HG02610 (cell line): ENCODE results near the gene KCND3.

Source experiments
- ATAC-seq: cut with Tn5 transposase; IDR thresholded peaks from one replicate; pipeline ENCODE4 v1.9.1; 2021; ENCODE audit warnings: mild to moderate bottlenecking, moderate library complexity; ENCODE audit not compliant: unreplicated experiment

Gene KCND3

DNA sequence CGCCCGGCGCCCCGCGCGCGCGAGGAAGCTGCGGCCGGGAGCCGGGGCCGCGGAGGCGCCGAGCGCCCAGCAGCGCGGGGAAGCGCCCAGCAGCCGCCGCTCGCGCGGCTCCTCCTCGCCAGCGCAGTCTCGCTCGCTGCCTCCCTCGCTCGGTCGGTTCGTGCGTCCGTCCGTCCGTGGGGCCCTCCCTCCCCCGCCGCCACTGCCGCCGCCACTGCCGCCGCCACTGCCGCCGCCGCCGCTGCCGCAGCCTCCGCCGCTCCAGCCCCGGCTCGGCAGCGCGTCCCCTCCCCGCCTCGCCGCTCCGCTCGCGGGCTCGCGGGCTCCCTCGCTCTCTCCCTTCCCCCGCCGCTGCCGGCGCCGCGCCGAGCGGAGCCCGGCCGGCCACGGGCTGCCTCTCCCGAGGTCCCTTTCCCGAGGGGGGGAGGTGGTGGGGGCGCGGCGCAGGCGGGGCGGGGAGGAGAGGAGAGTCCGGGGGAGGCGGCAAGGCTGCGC, at the start of gene KCND3:
Gene KCND3, minus strand, starts transcription at position 138 of the 495 bp plus-strand sequence.
- ATAC-seq, result no peak

DNA sequence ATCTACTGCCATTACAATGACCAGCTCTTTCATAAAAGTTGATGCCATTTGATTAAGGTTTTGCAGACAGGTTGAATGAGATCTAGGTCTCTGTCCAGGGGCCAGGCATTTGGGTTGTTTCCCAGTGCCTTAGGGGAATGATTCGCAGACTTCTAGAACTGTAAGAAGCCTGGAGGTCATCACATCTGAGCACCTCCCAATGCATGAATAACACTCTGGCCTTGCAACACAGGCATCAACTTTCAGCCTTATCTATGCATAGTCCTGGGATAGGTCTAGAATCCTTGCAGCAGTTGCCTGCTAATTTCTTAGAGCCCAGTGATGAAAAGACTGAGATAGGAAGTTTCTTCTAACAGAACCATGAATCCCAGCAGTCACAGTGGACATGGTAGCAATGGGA, 44.8 kb upstream of the KCND3 start:
- ATAC-seq, result no peak

DNA sequence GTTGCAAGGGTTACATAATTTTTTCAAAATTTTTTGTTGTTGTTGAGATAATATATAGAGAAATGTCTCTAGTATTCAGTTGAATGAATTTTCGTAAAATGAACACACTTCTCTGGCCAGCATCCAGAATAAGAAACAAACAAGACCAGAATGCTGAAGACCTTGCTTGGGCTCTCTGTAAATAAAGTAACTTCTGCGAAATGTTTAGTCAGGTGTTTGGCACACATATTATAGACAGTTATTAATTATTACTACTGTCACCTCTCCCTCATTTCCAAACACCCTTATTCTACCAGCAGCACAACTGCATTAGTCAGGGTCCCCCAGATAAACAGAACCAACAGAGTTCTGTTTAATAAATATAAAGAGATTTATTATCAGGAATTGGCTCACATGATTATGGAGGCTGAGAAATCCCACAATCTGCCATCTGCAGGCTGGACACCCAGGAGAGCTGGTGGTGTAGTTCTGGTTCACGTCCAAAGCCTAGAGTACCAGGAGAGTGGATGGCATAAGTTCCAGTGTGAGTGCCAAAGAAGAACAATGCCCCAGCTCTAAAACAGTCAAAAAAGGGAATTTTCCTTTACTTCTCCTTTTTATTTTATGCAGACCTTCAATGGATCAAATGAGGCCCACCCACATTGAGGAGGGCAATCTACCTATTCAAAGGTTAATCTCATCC, 44.1 kb upstream of the KCND3 start:
- ATAC-seq, result no peak

DNA sequence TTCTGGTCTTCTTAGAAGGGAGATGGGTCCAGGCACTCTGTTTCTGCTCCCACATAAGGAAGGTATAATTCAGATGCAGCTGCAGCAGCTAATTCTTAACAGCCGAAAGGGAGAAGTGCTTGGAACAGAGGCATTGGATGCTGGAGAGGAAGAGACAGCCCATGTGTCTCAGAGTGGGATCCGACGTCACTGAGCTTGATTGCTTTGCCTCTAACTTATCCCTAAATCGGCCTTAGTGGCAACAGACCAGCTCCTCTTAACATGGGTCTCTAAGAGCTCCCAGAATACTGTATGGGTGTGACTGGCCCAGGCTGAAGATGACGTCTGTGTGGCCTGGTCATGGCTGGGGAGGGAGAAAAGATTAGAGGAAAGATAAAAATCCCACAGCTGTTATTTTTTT, 40.7 kb upstream of the KCND3 start:
- no peak for ATAC-seq

DNA sequence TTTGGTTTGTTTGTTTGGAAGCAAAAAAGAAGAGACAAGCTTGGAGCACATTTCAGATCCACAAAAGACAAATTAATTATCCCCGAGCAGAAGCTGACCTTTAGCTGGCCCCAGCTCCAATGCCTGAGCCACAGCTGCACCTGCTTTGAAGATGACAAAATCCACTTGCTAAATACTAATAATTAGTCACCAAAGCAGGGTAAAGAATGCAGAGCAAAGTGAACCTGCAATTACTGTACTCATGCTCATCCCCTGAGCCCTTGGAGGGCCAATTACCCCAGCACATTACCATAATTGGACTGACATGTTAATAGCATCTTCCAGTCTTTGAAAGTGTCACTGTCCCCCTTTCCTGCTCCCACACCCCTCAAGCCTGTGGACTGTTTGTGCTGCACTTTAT, 38.2 kb upstream of the KCND3 start:
- ATAC-seq, result no peak

DNA sequence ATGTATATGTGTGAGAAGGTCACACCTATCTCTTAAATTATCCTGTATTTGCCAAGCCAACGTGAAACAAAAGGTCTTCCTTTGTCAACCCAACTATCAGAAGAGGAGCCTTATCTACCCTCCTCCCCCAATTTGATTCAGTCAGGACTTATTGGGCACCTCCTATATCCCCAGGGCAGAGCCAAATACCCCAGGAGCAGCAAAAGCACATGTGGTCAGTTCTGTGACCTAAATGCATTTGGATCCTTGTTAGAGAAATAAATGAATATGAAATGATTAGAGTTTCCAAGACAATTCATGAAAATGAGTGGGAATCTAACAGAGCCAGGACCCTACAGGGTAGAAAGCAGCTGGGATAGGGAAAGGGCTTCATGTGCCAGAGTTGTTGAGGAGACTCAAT, 37.0 kb upstream of the KCND3 start:
- ATAC-seq, result no peak

DNA sequence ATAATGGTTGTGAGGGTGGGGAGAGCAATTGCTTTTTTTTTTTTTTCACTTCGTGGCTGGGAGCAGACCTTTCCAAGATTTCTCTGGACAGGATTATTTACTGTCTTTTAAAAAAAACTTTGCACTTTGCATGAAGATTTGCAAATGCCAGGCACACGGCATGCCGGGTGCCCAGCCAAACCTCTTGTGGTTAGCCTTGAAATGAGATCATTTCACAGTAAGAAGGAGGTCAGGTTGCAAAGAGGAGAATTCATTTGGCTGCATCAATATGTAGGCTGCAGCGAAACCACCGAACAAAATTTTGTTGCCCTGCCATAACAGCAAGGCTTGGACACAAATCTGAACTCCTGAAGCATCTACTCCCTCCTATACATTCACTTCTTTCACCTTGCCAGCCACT, 36.5 kb upstream of the KCND3 start:
- no peak for ATAC-seq

DNA sequence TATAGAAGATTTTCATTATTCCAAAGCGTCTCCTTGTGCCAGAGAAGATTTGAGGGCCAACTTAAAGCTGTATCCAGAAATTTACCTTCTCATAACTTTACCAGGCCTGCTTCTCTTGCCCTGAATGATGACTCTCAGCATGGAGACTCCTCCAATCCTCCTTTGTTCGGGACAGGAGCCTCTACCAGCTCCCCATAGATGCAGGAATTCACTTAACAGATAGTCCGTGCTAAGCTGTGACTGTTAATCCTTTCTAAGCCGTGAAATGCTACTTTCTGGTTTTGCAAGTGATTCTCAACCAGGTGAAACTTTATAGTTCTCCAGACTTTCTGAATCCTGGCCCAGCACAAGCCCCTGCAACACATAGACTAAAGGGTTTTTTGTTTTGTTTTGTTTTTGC, 31.8 kb upstream of the KCND3 start:
- no peak for ATAC-seq

DNA sequence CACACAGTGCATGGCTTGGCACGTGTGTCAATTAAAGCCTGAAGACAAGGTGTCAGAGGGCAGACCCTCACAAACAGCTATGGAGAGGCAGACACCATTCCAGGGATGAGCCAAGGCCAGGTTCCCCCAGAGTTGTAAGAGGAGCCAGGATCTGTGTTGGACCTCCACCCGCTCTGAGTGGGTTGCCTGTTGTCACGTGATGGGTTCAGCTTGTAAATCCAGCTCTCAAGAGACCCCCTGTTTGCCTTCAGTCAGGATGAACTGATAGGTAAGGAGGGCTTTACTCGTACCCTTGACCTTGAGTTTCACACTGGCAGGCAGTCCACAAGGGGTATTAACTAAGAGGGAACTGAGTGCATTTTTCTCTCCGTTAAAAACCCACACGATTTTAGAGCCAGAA, 27.7 kb upstream of the KCND3 start:
- no peak for ATAC-seq

DNA sequence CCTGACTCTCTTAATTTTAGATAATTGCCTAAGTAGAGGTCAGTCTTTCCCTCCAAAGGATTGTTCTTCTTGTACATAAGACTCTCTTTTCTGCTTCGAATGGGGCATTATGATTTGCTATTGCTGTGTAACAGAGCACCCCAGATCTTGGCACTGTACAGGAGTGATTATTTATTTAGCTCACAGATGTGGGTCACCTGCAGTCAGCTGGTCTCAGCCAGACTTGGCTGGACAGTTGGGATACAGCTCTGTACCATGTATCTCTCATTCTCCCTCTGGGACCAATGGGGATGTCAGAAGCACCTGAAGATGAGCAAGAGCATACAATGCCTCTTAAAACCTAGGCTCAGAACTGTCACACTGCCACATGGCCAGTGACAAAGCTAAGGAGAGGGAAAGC, 23.4 kb upstream of the KCND3 start:
- ATAC-seq, result no peak

DNA sequence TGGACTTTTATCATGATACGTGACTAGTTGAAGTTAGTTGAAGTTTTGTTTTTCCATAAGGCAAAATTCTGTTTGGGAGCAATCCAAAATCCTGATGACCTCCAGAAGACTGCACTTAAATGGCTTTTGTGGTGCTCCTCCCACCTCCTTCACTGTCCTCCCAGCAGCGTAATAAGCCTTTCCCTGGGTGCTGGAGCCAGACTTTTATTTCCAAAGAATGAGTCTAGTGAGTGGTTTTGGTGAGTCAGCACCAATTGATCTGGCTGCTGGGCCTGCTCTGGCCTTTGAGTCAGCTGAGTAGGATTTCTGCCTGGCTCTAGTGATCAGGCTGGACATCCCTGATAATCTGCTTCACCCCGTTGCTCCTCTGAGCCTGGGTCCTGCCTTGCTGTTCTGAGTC, 21.7 kb upstream of the KCND3 start:
- no peak for ATAC-seq

DNA sequence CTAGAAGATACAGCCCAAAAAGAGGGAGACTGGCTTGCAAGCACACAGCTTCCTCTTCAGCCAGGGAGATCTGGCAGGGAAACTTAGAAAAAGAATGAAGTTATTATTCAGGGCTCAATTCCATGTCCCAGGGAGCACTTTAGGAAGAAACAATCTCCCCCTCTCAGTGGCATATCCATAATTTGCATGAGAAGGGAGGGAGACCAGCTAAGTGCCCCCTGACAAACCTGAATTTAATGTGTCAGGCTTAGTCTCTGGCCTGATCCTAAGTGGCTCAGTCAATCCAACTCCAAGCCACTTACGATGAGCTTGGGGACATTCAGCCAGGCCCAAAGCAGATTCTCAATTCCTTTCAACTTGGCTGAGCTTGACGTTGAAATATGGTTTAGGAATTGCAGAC, 17.7 kb upstream of the KCND3 start:
- ATAC-seq, result no peak

DNA sequence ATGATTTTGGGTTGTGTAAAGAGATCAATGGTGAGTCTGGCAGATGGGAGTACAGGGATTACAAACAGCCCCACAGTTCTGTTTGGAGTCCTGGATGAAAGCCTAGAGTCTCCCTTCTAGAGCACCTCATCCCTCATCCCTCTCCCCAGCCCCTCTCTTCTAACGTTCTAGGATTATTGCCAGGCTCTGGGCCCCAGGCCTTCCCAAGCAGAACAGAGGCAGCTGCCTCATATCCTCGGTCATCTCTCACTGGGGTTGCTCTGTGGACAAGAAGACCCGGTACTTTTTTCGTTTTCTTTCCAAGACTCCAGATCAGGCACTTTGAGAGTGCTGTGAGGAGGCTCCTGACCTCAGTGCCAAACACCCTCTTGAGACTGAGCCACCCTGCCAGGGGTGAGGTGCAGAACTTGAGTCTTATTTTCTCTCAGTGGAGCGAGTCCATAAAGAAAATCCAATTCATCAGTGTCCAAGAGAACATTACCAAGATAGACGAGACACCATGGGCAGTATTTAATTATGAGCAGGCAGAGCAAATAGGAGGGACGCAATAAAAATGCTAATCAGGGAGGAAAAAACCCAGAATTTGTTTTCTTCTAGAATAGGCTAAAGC, 17.1 kb upstream of the KCND3 start:
- ATAC-seq, result no peak

DNA sequence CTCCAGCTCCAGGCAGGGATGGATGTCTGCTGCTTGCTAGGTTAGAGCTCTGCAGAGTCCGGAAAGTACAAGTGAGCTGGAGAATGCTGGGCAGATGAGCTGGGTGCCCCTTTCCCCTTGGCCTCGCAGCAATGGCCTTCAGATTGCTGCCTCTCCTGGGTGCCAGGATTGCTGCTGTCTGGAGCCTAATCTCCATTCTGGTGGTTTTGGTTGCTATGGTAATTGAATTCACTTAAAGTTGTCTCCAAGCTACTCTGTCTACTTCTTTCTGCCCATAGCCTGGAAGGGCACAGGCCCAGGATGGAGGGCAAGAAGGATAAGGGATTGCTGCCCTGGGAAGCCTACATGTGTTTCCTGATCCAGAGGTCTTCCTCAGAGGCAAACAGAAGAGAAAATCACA, 14.6 kb upstream of the KCND3 start:
- no peak for ATAC-seq

DNA sequence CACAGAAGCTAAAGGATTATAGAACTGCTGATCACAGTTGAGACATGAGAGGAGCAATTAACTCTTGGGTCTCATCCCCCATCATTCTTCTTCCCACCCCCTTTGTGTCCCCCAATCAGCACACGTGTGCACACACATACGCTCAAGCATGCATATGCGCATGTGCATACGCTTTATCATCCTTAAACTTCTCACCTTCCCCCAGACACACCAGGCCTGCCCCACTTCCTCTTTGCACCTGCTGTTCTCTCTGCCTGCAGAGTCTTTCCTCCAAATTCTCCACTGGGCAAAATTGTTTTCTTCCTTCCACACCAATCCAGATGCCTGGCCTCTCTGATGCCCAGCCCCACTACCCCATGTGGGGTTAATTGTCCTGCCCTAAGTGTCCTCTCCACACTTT, 13.0 kb upstream of the KCND3 start:
- no peak for ATAC-seq

DNA sequence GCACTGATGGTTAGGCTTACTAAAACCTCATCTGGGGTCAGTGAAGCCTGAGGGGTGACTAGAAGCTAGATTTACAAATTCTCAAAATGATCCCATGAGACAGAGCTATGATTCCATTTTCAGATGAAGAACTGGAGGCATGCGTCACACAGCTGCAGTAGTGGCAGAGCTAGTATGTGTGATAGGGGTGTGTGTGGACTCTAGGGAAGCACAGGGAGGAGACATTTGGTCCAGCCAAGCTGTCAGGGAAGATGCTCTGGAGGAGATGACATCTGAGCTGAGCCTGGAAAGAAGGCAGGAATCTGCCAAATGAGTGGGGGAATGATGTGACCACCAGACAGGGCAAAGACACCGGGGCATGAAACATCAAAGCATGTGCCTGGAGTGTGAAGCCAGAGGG, 12.0 kb upstream of the KCND3 start:
- no peak for ATAC-seq

DNA sequence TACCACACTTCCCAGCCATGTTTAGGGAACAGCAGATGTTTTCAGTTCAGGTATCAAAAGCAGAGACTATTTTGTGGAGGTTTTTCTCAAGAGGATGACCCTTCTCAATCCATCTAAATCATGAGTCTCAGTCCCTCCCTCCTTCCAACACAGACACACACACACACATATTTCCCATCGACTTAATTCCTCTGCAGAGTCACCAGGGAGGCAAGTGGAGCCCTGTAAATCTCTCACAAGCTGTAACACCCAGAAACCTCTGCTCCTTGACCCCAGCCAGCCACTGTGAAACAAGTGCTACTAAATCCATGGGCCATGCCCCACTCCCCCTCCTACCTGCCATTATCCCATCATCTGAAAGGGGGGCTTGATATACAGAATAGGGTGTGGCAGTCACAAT, 10.6 kb upstream of the KCND3 start:
- ATAC-seq, result no peak

DNA sequence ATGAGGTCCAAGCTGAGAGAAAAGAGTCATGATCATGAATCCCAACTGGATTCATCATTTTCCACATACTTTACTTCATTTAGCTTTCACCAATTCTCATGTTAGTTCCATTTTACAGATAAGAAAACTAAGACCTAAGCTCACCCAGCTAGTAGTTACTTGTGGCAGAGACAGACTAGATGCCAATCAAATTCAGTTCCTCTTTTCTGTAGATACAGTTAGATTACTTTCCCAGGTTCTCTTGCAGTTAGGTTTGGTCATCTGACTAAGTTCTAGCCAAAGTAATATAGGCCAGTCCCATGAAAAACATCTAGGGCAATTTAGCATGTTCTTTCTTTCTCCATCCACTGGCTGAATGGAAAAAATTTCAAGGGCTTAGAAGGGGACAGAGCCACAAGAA, 8.9 kb upstream of the KCND3 start:
- ATAC-seq, result no peak

DNA sequence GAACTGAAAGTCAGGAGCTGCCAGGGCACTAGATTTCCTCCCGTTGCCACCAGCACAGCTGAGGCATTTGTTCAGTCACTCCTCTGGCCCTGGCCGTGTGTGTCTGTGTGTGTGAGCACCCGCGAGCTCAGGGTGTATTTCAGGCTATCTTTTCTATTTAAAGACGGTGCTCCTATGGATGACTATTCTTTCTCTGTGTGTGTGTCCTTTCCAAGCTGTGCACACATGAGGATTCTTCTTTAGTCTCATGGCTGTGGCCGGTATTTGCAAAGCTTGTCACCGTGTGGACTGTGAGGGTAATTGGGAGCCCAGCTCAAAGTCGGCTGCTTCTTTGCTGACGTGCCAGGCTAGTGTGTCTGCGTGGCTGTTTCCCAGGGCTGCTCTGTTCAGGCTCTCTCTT, 3.0 kb upstream of the KCND3 start:
- ATAC-seq, result no peak

DNA sequence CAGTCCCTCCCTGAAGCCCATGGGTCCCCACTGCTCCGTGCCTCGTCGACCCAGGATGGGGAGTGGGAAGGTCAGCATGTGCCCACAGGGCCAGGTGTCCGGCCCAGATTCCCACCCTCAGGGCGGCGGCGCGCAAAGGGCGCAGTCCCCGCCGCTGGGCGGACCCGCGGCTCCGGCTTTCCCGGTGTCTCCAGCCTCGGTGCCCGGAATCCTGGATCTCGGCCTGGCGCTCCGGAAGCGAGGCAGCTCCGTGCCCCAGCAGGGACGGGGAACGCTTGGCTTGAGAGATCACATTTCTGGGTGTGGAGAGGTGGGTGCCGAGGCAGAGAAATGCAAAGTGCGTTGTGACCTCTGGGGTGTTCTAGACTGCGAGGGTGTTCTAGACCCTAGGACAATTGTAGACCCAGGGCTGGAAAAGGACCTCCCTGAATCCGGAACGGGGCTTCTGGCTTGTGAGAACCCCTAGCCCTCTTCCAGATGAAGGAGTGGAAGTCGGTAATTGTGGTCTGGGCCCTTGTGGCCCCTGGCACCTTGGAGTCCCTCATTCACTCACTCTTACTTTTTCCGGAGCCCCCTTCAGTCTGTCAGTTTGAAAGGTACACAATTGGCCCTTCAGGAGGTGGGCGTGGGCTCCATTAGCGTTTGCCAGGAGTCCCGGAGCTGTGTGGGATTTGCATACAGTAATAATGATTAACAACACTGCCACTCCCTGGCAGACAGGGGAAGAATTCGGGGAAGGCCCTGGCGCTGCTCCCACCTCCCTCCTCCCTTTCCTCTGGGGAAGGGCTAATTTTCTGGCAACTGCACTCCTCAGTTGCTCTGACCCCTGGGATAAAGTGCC, 1.6 kb upstream of the KCND3 start:
- no peak for ATAC-seq

DNA sequence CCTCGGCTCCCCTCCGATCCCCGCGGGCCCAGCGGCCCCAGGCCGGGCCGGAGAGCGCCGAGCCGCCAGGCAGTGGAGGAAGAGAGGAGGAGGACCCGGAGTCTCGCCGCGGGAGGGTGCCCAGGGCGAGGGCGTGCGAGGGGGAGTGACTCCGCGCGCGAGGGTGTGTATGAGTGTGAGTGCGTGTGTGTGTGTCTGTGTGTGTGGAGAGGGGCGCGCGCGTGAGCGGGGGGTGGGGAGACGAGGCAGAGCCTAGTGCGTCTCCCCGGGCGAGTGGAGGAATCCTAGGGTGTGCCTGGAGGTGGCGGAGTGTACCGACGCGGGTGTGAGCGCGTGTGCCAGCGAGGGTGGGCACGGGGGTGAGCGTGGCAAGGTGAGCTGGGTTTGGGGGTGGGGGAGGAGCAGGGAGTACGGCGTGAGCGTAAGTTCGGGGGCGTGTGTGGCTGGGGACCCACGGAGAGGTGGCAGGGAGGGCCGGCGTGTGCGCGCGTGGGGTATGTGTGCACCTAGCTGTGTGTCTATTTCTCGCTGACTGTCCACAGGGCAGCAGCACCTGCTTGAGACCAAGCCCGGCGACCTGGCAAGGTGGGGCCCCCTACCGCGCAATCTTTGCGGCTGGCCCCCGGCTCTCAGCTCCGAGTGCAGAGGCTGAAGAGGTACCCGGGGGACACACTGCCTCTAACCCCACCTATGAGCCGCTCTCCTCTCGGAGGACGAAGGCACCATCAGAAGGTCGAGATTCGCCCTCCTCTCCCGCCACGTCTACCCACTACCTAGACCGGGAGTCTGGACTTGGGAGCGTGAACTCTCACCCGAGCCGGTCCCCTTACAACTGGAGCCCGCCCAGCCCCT, 784 bp upstream of the KCND3 start:
- ATAC-seq, result no peak
